SU-DHL-6 (cell line): ENCODE data around the gene NRL.

Experiments
- EZH2phosphoT487 ChIP-seq: fragments of 200-600 bp; sonication (generic), shearing (Covaris generic); conservative IDR thresholded peaks from 2 replicates; pipeline ENCODE4 v1.6.1; 2018; ENCODE audit warnings: mild to moderate bottlenecking, antibody characterized with exemption, low read length, moderate library complexity, mixed read lengths
- TF ChIP-seq, protein P1 (sequence below): fragments of 200-600 bp; sonication (generic); IDR thresholded peaks from one replicate; pipeline ENCODE4 v1.5.1; 2017; ENCODE audit warnings: antibody characterized with exemption, mild to moderate bottlenecking, low read length, moderate library complexity; ENCODE audit not compliant: insufficient read depth, poor library complexity, severe bottlenecking

- TF ChIP-seq, protein P1, sequence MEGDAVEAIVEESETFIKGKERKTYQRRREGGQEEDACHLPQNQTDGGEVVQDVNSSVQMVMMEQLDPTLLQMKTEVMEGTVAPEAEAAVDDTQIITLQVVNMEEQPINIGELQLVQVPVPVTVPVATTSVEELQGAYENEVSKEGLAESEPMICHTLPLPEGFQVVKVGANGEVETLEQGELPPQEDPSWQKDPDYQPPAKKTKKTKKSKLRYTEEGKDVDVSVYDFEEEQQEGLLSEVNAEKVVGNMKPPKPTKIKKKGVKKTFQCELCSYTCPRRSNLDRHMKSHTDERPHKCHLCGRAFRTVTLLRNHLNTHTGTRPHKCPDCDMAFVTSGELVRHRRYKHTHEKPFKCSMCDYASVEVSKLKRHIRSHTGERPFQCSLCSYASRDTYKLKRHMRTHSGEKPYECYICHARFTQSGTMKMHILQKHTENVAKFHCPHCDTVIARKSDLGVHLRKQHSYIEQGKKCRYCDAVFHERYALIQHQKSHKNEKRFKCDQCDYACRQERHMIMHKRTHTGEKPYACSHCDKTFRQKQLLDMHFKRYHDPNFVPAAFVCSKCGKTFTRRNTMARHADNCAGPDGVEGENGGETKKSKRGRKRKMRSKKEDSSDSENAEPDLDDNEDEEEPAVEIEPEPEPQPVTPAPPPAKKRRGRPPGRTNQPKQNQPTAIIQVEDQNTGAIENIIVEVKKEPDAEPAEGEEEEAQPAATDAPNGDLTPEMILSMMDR: no peak
- TF ChIP-seq EZH2phosphoT487: no peak
These were observed 30.5 kb upstream of the NRL start for GRCh38 chr14:24145219-24145618.
